ENCODE data around the gene SNAI3.

Gene SNAI3

GRCh38 chr16:88631920-88632586 lies 54.3 kb downstream of the SNAI3 start:
- no peak for DNase-seq

DNA sequence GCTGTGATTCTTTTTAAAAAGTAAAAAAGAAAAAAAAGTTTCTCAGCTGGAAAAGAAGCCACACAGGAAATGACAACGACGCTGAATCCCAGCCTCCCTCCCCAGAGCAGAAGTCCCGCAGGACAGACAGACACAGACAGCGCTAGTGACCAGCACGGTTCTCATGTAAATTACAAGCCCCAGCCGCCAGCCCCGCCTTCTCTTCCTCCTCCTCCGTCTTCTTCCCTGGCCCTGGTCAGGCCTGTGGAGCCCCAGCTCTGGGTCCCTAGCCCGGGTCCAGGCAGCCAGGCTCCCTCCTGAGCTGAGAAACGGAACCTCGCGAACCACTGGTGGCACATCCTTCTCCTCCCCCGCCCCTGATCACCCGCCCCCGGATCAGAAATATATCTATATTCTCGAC lies 54.9 kb downstream of the SNAI3 start:
- DNase-seq = no peak

GRCh38 chr16:88630941-88631340 lies 55.4 kb downstream of the SNAI3 start:
- DNase-seq = no peak

GRCh38 chr16:88630433-88630832 lies 55.9 kb downstream of the SNAI3 start:
- no peak for DNase-seq

- no peak for DNase-seq
These were observed 56.5 kb downstream of the SNAI3 start for GRCh38 chr16:88629835-88630234.

- no peak for DNase-seq
These were observed 57.8 kb downstream of the SNAI3 start for GRCh38 chr16:88628512-88628974.
